GM21423 (cell line): ENCODE measurements around the gene DMKN.

Experiments
- ATAC-seq: cut with Tn5 transposase; IDR thresholded peaks from one replicate; pipeline ENCODE4 v1.9.1; 2021; ENCODE audit warnings: mild to moderate bottlenecking, moderate library complexity; ENCODE audit not compliant: unreplicated experiment

DMKN gene

DNA sequence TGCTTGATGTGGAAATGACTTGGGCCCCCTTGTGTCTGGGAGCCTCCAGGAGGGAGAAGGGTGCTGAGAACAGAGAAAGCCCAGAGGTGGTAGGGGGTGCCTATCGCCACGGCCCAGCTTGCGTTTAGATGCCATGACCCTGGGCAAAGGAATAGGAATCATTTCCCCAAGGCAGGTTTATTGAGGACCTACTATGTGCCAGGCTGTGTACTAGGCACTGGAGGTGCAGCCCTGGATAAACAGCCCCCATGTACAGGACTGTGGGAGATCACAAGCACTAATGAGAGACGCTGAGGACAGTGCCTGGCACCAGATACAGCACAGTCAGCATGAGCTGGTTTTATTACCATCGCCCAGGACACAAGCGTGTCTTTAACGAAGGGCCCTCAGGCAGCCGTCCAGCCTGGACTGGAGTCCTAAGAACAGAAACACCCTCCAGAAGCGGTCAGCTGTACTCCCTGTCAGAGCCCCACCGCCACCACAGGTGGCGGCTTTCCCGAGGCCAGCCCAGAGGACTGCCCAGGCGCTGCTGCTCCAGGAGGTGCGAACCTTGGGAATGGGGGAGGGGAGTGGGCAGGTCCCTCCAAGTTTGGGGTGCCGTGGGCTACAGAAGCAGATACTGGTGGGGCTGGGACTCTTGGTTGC is 36.6 kb upstream of the DMKN start:
- ATAC-seq, result no peak

DNA sequence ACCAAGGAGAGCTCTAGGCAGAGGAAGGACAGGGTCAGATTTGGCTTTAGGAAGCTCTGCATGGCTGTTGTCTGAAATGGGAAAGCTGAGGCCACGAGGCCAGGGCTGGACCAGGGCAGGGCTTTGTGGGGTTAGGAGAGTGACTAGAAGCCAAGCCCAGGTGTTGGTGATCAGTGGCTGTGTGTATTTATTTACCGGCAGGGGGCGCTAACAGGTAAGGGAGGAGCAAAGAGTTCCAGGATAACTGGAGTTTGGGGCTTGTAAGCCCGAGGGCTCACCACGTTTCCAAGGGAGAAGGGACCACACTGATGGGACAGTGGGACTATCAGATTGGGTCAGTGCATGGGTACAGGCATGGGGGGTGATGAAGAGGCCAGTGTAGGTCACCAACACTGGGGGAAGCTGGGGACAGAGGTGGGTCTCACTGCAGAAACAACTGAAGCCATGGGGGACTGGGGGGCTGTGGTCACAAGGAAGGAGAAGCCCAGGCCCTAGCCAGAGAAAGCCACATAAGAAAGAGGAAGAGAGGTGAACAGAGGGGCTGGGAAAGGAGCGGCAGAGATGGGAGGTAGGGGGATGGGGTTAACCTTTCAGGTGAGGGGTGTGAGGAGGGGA is 35.8 kb upstream of the DMKN start:
- no peak for ATAC-seq

DNA sequence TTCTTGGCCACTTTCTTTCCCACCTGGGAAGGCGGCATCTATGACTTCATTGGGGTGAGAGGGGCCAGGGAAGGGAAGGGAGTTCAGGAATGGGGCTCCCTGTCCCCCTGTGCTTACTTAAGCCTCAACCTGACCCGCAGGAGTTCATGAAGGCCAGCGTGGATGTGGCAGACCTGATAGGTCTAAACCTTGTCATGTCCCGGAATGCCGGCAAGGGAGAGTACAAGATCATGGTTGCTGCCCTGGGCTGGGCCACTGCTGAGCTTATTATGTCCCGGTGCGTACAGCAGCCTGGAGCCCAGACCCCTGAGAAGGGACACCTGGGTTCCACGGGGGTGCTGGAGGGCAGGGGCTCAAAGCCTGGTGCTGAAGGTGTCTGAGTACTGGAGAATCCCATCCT is 33.1 kb upstream of the DMKN start:
- ATAC-seq, result no peak

DNA sequence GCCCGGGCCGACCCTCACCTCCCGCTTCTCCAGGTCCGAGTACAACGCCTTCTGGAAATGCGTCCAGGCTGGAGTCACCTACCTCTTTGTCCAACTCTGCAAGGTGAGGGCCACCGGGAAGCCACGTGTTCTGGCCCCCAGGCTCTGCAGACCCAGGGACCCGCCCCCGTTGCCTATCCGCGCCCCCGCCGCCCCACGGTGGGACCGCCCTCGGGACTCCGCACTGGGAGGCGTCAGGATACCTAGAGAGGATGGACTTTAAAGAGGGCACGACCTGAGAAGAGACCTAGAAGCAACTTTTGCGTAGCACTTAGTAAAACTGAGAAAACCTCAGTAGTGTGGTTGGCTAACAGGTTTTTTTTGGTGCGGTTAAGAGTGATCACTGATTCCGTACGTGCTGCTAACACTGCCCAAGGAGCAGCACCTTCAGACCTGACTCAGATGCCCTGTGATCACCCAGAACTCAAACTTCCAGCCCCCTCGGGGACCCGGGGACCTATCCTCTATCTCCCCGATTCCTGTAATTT is 32.5 kb upstream of the DMKN start:
- ATAC-seq, result peak; percentile 28

DNA sequence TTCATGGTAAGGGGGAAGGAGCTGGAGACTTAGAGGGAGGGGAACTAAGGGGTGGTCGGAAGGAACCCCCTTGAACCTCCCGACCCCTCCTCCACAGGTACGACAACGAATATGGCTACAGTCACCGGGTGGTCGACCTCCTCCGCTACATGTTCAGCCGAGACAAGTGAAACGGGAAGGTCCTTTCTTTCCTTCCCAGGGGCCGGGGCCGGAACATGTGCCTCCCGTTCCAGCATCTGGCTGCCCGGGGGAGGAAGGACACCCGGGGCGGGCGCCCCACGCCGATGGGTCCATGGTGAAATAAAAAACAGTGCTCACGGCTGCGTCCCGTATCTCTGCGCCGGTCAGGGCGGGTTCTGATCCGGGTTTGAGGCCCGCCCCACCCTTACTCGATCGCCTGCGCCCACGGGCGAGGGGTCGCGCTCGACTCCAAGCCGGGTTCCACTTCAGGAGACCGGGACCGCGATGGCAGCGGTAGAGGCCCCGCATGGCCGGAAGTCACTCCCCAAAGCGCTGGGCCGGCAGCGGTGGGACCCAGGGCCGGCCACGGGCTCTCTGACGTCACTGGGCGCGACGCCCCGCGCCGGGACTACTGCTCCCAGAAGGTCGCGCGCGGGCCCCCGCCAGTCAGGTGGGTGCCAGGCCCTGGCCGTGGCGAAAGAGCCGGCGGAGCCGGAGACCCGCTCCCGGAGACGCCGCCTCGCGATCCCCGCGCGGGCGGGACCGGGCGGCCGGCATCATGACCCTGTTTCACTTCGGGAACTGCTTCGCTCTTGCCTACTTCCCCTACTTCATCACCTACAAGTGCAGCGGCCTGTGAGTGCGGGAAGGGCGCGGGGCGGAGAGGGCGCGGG is 31.8 kb upstream of the DMKN start, which contains the start of gene TMEM147:
TMEM147 (plus strand) TSS at position 626 of the 854 bp plus-strand sequence; CDS start at position 740, 114 bp downstream.
- peak; percentile 84 for ATAC-seq

DNA sequence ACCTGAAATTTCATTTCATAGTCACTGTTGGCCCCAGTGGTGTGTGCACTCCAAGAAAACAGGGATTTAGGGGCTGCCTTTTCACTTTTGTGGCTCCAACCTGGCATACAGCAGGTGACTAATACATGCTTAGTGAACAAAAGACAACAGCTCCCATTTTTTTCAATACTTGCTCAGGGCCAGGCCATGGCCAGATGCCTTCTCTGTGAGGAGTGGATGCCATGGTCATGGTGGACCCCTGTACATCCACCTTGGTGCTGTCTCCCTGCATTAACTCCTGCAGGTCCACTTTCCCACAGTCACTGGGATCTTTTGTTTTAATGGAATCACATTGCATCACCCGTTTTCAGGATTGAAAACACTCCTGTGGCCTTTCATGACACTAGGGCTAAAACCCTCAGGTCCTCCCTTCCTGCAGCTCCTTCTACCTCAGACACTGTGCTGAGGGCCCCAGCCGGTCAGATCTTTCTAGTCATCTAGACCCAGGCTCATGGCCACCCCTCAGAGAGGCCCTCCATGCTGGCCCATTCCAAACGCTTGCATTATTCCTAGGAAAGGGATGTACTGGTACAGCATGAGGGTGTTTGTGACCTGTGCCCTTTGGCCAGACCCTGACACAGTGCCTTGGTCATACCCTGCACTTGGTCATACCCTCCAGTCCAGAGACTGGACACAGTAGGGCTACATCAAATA is 30.8 kb upstream of the DMKN start:
- ATAC-seq, result no peak

DNA sequence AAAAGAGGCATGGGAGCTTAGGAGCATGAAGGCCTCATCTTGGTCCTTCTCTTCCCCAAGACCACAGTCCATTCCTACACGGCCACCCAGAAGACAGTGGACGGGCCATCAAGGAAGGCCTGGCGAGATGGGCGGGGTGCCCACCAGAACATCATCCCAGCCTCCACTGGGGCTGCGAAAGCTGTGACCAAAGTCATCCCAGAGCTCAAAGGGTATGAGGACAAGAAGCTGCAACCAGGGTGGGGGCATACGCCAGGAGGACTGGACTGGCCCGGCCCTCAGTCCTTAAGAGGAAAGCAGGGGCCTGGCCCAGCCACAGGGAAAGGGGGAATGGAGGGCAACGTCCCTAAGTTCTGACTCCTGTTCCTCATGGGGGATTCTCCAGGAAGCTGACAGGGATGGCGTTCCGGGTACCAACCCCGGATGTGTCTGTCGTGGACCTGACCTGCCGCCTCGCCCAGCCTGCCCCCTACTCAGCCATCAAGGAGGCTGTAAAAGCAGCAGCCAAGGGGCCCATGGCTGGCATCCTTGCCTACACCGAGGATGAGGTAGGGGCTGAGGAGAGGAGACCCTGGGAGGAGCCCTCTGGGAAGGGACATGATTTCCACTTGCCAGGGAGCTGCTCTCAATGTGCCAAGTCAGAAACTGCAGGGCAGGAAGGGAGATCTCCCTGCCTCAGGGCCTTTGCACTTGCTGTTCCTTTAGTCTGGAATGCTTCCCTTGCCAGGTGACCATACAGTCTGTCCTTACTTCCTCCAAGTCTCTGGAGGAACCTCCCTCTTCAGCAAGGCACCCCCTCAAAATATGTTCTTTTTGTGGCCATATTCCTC is 30.0 kb upstream of the DMKN start:
- no peak for ATAC-seq

DNA sequence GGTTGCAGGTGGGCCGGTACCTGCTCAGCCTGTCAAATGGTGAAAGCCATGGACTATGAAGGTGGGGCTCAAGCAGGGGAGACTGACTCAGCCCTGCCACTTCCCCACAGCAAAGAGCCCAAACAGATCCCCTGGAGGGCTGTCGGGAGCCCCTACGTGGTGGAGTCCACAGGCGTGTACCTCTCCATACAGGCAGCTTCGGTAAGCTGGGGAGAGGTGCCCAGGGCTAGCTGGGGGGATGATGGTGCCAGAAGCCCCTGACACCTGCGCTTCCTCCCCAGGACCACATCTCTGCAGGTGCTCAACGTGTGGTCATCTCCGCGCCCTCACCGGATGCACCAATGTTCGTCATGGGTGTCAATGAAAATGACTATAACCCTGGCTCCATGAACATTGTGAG is 28.8 kb upstream of the DMKN start:
- no peak for ATAC-seq

DNA sequence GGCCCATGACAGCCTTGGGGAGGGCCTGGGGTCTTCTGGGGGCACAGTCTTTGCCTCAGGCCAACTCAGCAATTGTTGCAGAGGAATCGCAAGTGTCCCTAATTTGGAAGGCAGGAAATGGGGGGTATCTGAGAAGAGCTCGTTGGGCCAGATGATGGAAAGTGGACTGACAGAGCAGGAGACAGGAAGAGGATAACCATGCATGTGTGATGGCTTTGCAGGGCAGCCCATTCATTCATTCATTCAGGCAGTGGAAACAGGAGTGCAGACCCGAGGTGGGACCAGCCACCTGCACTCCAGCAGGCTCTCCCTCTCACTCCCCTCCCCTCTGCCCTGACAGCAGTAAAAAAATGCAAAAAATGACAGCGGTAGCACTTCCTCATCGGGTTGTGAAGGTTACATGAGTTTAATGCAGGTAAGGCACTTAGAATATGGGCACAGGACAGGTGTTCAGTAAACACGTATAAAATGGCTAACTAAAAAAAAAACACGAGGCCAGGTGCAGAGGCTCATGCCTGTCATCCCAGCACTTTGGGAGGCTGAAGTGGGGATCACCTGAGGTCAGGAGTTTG is 27.0 kb upstream of the DMKN start:
- ATAC-seq, result no peak

DNA sequence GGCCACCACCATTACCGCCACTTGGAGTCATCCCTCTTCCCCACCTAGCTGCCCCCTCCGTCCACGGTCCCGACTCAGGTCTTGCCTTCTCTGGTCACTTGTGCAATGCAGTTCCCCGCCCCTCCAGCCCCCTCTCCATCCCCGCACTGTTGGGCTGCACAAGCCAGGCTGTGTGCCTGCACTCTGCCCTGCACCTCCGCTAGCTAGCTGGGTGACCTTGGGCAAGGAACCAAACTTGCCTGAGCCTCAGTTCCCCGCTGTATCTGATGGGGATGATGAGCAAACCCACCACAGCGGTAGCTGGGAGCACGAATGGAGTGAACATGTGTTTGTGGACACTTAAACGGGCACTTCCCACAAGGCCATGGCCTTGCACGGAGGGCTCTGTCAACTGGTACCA is 26.4 kb upstream of the DMKN start:
- ATAC-seq, result no peak

DNA sequence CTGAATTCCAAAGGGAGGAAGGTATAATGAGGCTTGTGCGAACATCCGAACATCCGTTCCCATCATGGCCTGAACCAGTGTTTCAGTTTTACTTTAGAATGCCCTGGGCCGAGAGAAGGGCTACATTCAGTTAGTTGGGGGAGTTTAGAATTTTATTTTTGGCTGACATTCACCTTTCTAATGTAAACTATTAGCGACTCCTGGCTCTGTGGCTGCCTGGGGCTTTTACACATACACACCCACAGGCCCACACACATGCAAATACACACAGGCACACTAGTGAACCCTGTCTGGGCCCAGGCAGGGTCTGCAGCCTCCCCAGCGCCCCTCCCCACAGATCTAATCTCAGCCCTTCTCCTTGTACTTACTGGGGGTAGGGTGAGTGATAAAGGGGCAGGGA is 25.9 kb upstream of the DMKN start:
- no peak for ATAC-seq

DNA sequence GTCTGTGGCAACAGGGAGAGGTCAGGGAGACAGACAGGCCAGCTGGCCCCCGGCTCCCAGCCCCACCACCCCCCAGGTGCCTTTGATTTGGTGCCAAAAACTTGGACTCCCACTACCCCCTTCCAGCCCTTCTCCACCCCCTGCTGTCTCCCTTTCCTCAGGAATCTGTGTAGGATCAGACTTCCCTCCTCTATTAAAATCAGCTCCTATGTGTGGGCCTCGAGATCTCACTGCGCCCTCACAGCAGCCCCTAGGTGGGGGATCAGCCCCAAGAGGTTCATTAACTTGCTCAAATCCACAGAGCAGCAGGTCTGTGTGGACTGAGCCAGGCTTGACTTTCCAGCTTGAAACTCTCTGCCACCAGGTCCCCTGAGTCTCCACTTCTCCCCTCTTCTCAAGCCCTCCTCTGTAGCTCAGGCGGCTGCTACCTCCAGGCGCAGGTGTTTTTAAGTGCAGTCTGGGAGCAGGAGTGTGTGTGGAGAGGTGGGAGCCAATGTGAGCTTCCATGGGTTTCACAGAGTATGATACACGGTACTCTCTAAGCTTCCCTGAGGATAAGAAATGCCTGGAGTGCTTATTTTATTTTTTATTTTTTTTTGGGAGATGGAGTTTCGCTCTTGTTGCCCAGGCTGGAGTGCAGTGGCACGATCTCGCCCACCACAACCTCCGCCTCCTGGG is 21.5 kb upstream of the DMKN start:
- ATAC-seq, result no peak

DNA sequence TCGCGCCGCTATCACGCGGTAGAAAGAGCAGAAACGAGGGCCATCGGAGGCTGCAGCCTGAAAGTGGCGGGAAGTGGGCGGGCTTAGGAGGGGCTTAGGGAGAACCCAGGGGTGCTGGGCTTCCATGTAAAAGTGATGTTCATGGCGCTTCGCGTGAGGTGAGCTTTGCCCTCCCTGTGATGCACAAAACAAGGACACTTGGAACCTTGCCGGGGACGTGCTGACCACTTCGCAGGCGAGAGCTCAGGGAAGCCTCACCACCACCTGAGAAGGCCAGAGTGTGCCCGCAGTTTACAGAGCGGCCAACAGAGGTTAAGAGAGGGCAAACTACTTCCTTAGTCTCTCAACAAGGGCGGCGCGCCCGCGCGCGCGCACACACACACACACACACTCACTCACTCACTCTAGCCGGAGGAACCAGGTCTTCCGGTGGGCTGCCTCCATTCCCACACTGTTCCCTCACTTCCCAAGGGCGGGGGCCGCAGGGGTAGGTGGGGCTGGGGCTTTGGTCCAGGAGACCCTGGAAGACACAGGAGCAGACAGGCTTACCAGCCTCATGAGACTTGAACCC is 20.5 kb upstream of the DMKN start:
- ATAC-seq, result no peak

DNA sequence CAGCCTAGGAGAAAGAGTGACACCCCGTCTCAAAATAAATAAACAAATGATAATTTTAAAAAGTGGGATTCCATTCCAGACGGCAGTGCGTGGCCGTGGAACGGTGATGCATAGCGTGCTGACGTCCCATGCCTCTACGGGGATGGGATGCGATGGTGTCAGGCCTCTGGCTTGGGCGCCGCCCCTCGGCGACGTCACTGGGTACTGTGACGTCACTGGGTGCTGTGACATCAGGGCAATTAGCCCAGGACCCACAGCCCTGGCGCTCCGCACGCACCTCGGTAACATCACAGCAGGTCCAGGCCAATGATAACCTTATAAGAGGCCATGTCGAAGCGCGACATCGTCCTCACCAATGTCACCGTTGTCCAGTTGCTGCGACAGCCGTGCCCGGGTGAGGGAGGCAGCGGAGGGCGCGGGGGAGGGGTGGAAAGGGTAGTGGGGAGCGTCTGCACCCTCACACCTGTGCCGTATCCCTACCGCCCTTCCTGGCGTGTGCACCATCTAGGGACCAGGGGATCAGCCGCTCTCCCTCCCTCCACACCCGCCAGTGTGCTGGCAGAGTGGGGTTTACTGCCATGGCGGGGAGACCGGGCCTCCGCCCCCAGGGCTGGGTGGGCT is 19.9 kb upstream of the DMKN start, which contains the start of gene GAPDHS:
GAPDHS (plus strand) TSS at position 256 of the 621 bp plus-strand sequence; CDS start at position 328, 72 bp downstream.
- no peak for ATAC-seq

DNA sequence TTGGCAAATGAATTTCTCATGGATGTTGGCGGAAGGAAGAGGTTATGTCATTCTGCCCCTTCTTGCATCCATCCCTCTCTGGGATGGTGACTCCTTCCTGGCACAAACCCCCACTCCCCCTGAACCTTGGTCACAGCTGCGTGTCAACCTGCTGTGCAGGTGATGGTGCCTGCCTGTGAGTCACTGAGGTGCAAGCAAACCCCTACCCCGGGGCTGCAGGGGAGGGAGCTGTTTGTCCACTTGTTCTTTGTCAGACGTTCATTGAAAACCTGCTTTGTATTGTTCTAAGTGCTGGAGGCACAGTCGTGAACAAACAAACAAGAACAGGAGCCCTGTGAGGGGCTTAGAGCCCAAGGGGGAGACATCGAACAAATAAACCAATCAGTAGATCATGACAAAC is 17.8 kb upstream of the DMKN start:
- ATAC-seq, result no peak

DNA sequence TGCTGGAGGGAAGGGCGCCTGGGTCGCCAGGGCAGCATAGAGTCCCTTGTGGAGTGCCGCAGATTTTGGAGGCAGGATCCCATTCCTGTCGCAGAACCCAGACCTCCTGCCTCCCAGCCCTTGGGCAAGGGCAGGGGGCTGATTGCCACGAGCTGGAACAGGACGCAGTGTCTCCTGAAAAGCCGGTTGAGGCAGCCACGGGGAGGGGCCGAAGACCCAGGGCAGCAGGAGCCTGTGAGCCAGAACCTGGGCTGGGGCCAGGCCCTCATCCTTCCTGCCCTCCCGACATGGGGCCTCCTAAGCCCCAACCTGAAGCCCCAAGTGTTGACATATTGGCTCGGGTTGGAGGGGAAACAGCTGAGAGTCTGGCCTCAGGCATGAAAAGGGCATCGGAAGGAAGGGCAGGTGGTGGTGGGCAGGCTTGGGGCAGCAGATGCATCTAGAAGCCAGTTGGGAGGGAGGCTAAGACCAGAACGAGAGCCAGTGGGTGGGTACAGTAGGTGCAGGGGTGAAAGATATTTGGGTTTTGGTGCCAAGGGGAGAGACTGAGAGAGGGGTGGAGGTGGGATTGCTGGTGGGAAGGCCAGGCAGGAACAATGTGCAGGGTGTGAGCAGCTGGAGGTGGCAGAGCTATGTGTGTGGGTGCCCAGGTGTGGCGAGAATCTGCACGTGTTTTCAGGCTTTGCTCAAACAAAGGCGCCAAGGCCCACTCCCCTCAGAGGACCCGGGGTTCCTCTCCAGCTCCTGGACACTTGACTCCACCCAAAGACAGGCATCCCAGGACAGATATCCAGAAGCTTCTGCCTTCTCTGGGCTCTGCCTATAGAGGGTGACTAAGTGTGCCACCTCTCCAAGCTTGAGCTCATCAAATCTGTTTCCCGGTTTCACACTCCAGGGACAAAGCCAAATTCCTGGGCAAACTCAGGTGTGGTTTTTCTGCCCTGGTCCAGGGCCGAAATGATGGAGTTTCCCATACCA is 16.1 kb upstream of the DMKN start:
- ATAC-seq, result no peak
